GM12878 (cell line): ENCODE data around the gene ZSWIM6. TPM values are rescaled to one million over a fixed set of nuclear protein-coding genes. Genes with fewer than 3 reads are reported as not detected.

Experiments
- ATAC-seq: fragments of 200-7000 bp; cut with Tn5 transposase; 3 replicates; pipeline ENCODE4 v1.9.1; 2020; ENCODE audit warnings: mild to moderate bottlenecking, moderate library complexity
- BruUV-seq: library from RNA; stranded (reverse); fragments of 400-500 nt; replicated peaks from 2 replicates; lab custom pipeline; 2021; lab: Mats Ljungman, UMichigan
- CTCF ChIA-PET: fragments of 300-600 bp; sonication (Branson Sonifier 250); formaldehyde crosslinking; extraction: SDS; loops from one replicate; lab custom pipeline; 2021; ENCODE audit warnings: inconsistent platforms; lab: Yijun Ruan, JAX
- POLR2A ChIA-PET: fragments of 350-600 bp; formaldehyde crosslinking; extraction: SDS; loops from one replicate; lab custom pipeline; 2021; ENCODE audit warnings: inconsistent platforms; lab: Charles Lee
- RAD21 ChIA-PET: fragments of 300-600 bp; sonication (Branson Sonifier 250); formaldehyde crosslinking; loops from one replicate; lab custom pipeline; 2023; ENCODE audit warnings: antibody characterized with exemption; ENCODE audit not compliant: unreplicated experiment; lab: Charles Lee
- SMC1A ChIA-PET: fragments of 300-600 bp; sonication (Branson Sonifier 250); formaldehyde crosslinking; loops from one replicate; lab custom pipeline; 2023; ENCODE audit not compliant: unreplicated experiment, uncharacterized antibody; lab: Charles Lee
- DNase-seq: peaks from one replicate; pipeline ENCODE4 v3.0.0-alpha.2; 2011; ENCODE audit warnings: low read depth, low spot score
- FAIRE-seq: peaks from 3 replicates; lab custom pipeline; 2011; peaks lifted over from hg19 to GRCh38; lab: Jason Lieb, UNC
- H2AFZ ChIP-seq: 2 replicates; pipeline ENCODE4 v1.6.0; 2011; ENCODE audit warnings: low read depth, low read length, control low read depth; ENCODE audit not compliant: control insufficient read depth
- H3K27ac ChIP-seq: 2 replicates; pipeline ENCODE4 v1.5.1; 2011; ENCODE audit warnings: control low read depth; ENCODE audit not compliant: control insufficient read depth, insufficient read depth
- H3K27me3 ChIP-seq, 2 experiments: replicated peaks in 1 of 2; 2 replicates each; pipeline versions ENCODE4 v1.6.0 to v1.6.1; 2011; ENCODE audit warnings: low read length in 1 of 2; ENCODE audit not compliant: control insufficient read depth in 2 of 2, insufficient read depth in 2 of 2
- H3K36me3 ChIP-seq, 2 experiments: 2 replicates each; pipeline ENCODE4 v1.5.1; 2011; ENCODE audit warnings: low read length in 1 of 2; ENCODE audit not compliant: control insufficient read depth in 2 of 2, insufficient read depth in 2 of 2
- H3K4me1 ChIP-seq: 2 replicates; pipeline ENCODE4 v1.6.1; 2011; ENCODE audit warnings: mild to moderate bottlenecking, low read length, moderate library complexity, mixed read lengths; ENCODE audit not compliant: control insufficient read depth, insufficient read depth
- H3K4me2 ChIP-seq: 2 replicates; pipeline ENCODE4 v1.6.0; 2011; ENCODE audit warnings: control low read depth; ENCODE audit not compliant: control insufficient read depth, insufficient read depth
- H3K4me3 ChIP-seq: fragments of 200-600 bp; sonication (generic); 2 replicates; pipeline ENCODE4 v1.5.1; 2016
- H3K79me2 ChIP-seq: 2 replicates; pipeline ENCODE4 v1.6.0; 2011; ENCODE audit warnings: low read length; ENCODE audit not compliant: control insufficient read depth, insufficient read depth
- H3K9ac ChIP-seq: 2 replicates; pipeline ENCODE4 v1.8.0; 2011; ENCODE audit warnings: low read length, control low read depth, mixed read lengths; ENCODE audit not compliant: control insufficient read depth, insufficient read depth
- H3K9me3 ChIP-seq: replicated peaks from 3 replicates; pipeline ENCODE4 v1.5.1; 2011; ENCODE audit warnings: mild to moderate bottlenecking, low read length; ENCODE audit not compliant: control insufficient read depth, insufficient read depth
- H4K20me1 ChIP-seq: 2 replicates; pipeline ENCODE4 v1.6.0; 2011; ENCODE audit not compliant: control insufficient read depth, insufficient read depth
- GABPA ChIP-seq: IDR thresholded peaks from 2 replicates; pipeline ENCODE4 v1.6.1; 2014; ENCODE audit warnings: antibody characterized with exemption, low read depth, mild to moderate bottlenecking, inconsistent platforms
- SMC3 ChIP-seq: IDR thresholded peaks from 2 replicates; pipeline ENCODE4 v1.6.1; 2011; ENCODE audit warnings: low read length, improper control_type of control experiment, borderline replicate concordance
- SRF ChIP-seq, 2 experiments: IDR thresholded peaks; 2 replicates each; pipeline ENCODE4 v1.6.1; 2011; ENCODE audit warnings: low read depth in 2 of 2, low read length in 2 of 2, mild to moderate bottlenecking in 1 of 2, moderate library complexity in 1 of 2
- ZZZ3 ChIP-seq: IDR thresholded peaks from 2 replicates; pipeline ENCODE4 v1.6.1; 2011; ENCODE audit warnings: low read depth; ENCODE audit not compliant: control insufficient read depth, insufficient read length
- WGBS: methylation state at CpG from one replicate; pipeline ENCODE4 v1.1.6; 2016; ENCODE audit warnings: low lambda C conversion rate; ENCODE audit not compliant: insufficient replicate concordance, insufficient coverage; ENCODE audit errors: missing lambda C conversion rate; 5-methylcytosine and 5-hydroxymethylcytosine counted together
- in situ Hi-C: fragments of 300-500 bp; cut with MboI; formaldehyde crosslinking; loops from 9 replicates; pipeline ENCODE4 v1.14.3; 2018; ENCODE audit warnings: mixed read lengths
- intact Hi-C: fragments of 100-400 bp; cut with micrococcal nuclease; formaldehyde crosslinking; loops from one replicate; pipeline ENCODE4 v1.14.2; 2022; ENCODE audit not compliant: unreplicated experiment
- polyA plus RNA-seq, 11 experiments: library from polyadenylated mRNA; depleted of rRNA in 4 of 11; unstranded in 6 of 11; stranded (reverse) in 5 of 11; fragments of >200 nt; fragmentation: Nextera tagmentation in 4 of 11; fragmentation: Illumina TruSeq in 1 of 11; extraction: Ambion mirVana in 4 of 11; extraction: Trizol in 1 of 11; gene quantifications; 1 replicate in 1 of 11; 2 replicates in 10 of 11; pipeline versions ENCODE4 v1.2.1 to v1.2.3, GENCODE V29; 2011 to 2016; ENCODE audit warnings: inconsistent platforms in 2 of 11, missing spikeins in 2 of 11, low read depth in 1 of 11
- total RNA-seq, 4 experiments: library from RNA; depleted of rRNA in 3 of 4; stranded (reverse); fragments of >200 nt in 3 of 4; fragmentation: Illumina TruSeq in 1 of 4; extraction: Trizol in 1 of 4; gene quantifications; 2 replicates each; pipeline versions ENCODE4 v1.2.1 to v1.2.3, GENCODE V29; 2013 to 2021

The ZSWIM6 gene
- total and polyA plus RNA-seq, 10 of the 15 experiments (the other 5 are each of a cell fraction or from before 2014, with no cell fraction given), result 0.53 to 6.2 (median 3.4) TPM

DNA sequence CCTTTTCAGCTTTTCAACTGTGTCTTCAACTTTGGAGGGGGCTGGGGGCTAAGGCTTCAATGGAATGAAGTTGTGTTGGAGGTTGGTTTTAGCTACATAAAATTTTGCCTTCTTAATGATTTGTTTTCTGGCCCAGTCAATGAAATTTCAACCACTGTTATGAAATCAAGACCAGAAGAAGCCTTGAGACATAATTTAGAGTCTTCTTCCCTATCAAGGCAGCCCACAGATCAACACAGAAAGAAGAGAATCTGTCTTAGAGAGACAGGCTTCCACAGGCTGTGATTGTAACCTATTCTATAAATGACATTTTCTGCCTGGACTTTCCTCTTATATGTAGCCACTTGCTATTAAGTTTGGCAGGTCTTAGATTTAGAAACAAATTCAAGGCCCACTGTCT lies 46.5 kb upstream of the ZSWIM6 start:
- Histone ChIP-seq H3K4me2 (no peak overlapping the region), H4K20me1 (no peaks in the 10 kb centered on the region), H3K79me2 (no peaks in the 10 kb centered on the region), H3K27me3 (no peaks in the 10 kb centered on the region), H3K27ac (no peak overlapping the region), H3K36me3 (no peaks in the 10 kb centered on the region), H3K4me3 (no peak overlapping the region), H2AFZ (no peak overlapping the region), H3K4me1 (no peaks in the 10 kb centered on the region), H3K9me3 (no peaks in the 10 kb centered on the region), H3K9ac (no peak overlapping the region)
- in situ Hi-C loops, result no loop called here
- ATAC-seq (no peak), FAIRE-seq (no peak), DNase-seq (no peak)
- intact Hi-C loops, result no loop called here
- no TSS peak for BruUV-seq
- ChIA-PET RAD21 (no interaction called here), SMC1A (interaction anchor here (0.7 to 1.6 kb wide), 2 partner anchors 16 to 75 kb away, joined by 3 to 5 read pairs; no protein-coding TSS in a partner anchor), POLR2A (no interaction called here), CTCF (interaction anchor here (1.5 kb wide), 1 partner anchor 11 kb away, joined by 4 read pairs; no protein-coding TSS in a partner anchor)
- TF ChIP-seq ZZZ3 (no peak), SMC3 (no peak)

DNA sequence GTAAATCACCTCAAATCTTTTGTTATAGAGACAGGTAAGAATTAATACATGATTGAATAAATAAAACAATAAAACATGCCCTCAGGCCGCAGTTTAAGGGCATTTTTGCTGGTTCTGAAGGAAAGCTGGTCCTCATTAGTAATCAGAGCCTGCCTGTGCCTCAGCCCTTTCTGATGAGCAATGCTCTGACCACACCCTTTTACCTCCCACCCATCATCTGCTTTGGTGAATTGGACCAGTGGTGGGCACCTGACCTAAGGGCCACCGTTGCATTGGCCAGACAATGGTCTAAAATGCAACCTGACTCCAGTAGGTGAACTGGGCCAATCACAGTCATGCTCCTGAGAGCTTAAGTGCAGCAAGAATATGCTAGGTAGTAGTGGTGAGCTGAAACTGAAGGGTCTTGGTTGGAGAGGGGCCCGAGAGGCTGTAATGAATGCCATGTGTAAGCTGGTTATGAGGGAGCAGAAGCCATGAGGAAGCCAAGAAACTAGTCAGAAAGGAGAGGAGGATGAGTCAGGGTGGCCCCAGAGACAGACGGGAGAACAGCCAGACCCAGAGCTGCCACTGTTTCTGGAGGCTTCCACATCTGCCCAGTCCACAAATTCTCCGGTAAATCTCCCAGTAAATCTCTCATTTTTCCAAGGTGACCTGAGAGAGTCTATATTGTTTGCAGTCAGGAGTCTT lies 45.5 kb upstream of the ZSWIM6 start:
- ChIA-PET CTCF (interaction anchor here (1.0 to 1.5 kb wide), 2 partner anchors 10 to 73 kb away, joined by 3 to 4 read pairs; no protein-coding TSS in a partner anchor), POLR2A (no interaction called here)

More for the DNA sequence above, 45.5 kb upstream of the ZSWIM6 start:
- H3K4me1 ChIP-seq, result no peaks in the 10 kb centered on the region
- H2AFZ ChIP-seq, result no peak overlapping the region
- intact Hi-C loops, result no loop called here
- TF ChIP-seq GABPA (no peak), SRF (IDR thresholded peaks at IDR 0.05; ENCODE audit: low read depth in 2 of 2, low read length in 2 of 2) (no peak)
- ATAC-seq (no peak), FAIRE-seq (no peak), DNase-seq (no peak)
- no peaks in the 10 kb centered on the region for H3K27me3 ChIP-seq
- H3K79me2 ChIP-seq, result no peaks in the 10 kb centered on the region
- no peaks in the 10 kb centered on the region for H3K36me3 ChIP-seq
- WGBS, result 27% methylated on average over 5 of the region's 5 CpGs
- no peak overlapping the region for H3K27ac ChIP-seq
- ChIA-PET SMC1A (interaction anchor here (0.6 to 1.6 kb wide), 3 partner anchors 17 to 92 kb away, joined by 3 to 5 read pairs (median 3); no protein-coding TSS in a partner anchor), RAD21 (no interaction called here)
- no peak overlapping the region for H3K9ac ChIP-seq
- BruUV-seq, result no TSS peak
- no peaks in the 10 kb centered on the region for H3K9me3 ChIP-seq
- no peak overlapping the region for H3K4me3 ChIP-seq
- H4K20me1 ChIP-seq, result no peaks in the 10 kb centered on the region
- H3K4me2 ChIP-seq, result no peak overlapping the region
- in situ Hi-C loops, result no loop called here
